CD4-positive, alpha-beta T cell treated with Interleukin-6 for 4 hours (primary cell): ENCODE measurements around the gene FBXL14.

ENCODE experiments used
- DNase-seq: peaks from one replicate; pipeline ENCODE4 v3.0.0-alpha.2; 2020; ENCODE audit warnings: mixed read lengths

Gene FBXL14

DNA sequence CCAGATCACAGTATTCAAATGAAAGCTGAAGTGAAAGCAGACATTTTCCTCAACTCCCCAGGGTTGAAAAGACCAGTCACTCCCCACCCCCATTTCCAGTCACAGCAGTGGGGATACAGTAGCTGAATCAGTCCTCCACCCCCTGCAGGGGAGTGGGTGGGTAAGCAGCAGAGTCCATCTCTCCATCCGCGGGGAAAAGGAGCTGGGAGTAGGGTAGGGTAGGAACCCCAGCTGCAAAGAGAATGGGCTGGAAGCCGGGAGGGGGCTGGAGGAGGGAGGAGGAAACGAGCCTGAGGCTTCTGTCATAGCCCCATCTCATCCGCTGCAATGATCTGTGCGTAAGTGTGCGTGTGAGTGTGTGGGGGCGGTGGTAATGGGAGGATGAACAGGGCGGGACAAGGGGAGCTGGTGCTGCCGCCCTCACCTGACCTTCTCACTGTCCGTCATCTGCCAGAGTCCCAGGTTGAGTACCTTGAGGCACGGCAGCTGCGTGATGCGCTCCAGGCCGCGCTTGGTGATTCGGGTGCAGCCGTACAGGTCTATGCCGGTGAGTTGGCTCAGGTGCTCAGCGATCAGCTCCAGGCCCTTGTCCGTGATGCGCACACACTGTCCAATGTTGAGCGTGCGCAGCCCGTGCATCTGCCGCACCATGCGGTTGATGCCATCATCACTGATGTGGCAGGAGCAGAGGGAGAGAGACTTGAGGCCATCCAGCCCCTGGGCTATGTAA is 1.8 kb downstream of the FBXL14 start:
- peak; percentile 76 for DNase-seq

- no peak for DNase-seq
These were observed 2.8 kb downstream of the FBXL14 start for GRCh38 chr12:1591543-1591942.

GRCh38 chr12:1591034-1591433 is 3.3 kb downstream of the FBXL14 start:
- DNase-seq = peak; percentile 62

DNA sequence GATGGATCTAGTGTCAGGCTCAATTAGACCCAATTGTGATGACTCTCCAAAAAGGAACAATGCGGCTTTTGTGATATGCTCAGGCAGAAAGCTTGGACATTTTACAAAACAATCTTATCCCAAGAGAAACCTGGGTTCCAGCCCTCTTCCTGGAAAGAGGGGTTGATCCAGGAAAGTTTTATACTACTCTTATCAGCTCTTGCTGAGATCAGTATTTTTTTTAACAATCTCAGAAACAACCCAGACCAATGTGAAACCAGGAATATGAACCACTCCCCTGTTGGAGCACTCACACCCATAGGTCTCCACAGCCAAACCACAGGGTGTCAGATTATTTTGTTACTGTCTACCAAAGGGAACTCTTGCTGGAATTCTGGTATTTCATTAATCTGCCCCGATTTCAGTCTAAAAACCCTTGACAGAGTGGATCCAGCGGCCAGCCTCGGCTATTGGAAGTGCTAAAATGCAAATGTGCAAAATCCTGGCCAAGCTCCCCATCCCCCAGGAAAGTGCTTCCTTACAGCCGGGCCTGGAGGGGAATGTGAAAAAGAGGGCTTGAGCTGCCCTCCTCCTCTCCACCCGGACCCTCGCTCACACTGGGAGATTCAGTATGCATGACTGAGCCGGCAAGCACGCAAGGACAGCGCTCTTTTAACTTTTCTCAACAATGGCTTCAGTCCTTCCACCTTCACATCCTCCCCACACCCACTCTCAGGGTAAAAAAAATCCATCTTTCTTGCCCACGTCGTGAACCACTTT is 4.0 kb downstream of the FBXL14 start:
- no peak for DNase-seq

DNA sequence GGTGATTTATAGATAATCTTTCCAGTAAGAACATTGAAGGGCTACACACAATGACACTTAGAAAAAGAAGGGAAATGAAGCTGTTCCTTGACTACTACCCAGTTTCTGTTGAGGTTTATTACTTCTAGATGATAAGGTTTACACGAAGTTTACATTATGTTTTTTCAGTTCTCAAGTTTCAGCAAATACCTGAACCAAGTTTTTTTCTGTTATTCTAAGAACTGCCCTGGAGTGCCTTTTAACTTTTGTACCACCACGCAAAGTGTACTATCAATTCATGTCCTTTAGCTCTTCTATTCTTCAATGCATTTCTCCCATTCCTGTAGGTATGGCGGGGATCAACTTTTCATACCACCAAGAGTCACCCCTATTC is 5.8 kb downstream of the FBXL14 start:
- no peak for DNase-seq

DNA sequence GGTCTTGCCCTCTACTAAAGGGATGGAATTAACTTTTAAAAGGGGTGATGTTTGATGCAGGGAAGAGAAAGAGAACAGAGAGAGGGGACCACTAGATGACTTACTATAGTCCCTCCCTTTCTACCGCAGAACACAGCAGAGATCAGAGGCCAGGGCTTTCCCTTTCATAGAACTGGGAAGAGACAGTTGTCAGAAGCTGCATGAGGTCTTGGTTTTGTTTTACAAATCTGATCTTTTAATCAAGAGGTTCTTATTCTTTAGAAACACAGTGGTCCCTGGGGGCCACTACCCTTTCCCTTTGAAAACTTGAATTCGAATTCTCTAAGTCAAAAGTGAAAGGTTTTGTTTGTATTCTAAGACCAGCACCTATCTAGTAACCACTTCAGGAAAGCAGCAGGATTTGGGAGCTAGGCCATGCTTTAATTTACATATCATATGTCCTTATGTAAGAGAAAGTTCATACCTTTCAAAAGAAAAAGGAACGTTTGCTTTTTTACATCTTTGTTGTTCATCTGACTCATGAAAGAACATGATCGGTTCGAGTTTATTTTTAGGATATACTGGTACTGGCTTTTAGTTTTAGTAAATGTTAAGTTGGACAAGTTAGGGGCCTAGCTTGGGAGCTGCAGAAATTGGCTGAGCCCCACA is 6.3 kb downstream of the FBXL14 start:
- DNase-seq = no peak

DNA sequence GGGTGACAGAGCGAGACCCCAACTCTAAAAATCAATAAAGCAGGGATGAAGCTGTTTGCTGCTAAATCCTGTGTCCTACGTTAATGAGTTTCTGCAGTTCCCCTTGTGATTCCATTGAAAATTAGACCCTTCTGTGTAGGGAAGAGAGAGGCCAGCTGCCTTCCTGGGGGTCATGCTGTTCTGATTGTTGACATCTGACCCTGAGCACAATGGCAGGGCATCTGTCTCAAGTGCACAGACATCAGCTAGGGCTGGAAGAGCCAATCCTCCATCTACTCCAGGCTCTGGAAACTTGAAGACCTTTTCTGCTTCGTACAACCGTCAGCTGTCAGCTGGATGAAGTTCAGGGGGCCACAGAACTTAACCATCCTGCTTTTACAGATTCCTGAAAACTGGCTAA is 10.1 kb downstream of the FBXL14 start:
- no peak for DNase-seq

DNA sequence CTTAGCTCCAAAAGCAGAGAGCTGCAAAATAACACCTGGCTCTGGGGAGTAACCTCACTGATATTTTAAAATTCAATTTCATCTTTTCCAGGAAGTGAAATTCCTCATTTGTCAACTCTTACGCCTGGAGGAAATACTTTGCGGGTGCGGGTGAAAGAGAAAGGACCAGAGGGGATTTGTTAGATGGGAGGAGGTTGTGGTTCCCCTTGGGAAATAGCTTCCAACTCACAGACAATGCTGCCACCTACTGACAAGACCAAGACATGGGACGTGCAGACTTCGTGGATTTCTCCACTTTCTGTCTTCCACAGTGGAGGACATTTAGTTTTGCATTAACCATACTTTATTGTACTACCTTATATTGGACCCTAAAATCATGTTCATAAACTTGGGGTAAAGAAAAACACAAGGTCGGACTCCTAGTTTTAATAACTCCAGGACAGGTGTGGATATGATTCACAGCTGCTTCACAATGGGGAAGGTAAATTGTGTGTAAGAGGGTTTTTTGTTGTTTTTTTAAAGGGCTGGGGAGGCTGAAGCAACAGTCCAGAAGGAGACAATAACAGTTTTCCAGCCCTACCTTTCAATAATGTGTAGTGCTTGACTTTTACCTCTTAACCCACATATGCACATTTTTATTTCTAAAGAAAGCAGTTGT is 10.8 kb downstream of the FBXL14 start:
- DNase-seq = peak; percentile 75

GRCh38 chr12:1582709-1583050 is 11.7 kb downstream of the FBXL14 start:
- no peak for DNase-seq

GRCh38 chr12:1581973-1582708 is 12.2 kb downstream of the FBXL14 start:
- DNase-seq = no peak

GRCh38 chr12:1580526-1580925 is 13.9 kb downstream of the FBXL14 start:
- no peak for DNase-seq

- DNase-seq = no peak
These were observed 14.5 kb downstream of the FBXL14 start for GRCh38 chr12:1579651-1580435.

GRCh38 chr12:1576410-1577241 is 17.8 kb downstream of the FBXL14 start:
- no peak for DNase-seq

DNA sequence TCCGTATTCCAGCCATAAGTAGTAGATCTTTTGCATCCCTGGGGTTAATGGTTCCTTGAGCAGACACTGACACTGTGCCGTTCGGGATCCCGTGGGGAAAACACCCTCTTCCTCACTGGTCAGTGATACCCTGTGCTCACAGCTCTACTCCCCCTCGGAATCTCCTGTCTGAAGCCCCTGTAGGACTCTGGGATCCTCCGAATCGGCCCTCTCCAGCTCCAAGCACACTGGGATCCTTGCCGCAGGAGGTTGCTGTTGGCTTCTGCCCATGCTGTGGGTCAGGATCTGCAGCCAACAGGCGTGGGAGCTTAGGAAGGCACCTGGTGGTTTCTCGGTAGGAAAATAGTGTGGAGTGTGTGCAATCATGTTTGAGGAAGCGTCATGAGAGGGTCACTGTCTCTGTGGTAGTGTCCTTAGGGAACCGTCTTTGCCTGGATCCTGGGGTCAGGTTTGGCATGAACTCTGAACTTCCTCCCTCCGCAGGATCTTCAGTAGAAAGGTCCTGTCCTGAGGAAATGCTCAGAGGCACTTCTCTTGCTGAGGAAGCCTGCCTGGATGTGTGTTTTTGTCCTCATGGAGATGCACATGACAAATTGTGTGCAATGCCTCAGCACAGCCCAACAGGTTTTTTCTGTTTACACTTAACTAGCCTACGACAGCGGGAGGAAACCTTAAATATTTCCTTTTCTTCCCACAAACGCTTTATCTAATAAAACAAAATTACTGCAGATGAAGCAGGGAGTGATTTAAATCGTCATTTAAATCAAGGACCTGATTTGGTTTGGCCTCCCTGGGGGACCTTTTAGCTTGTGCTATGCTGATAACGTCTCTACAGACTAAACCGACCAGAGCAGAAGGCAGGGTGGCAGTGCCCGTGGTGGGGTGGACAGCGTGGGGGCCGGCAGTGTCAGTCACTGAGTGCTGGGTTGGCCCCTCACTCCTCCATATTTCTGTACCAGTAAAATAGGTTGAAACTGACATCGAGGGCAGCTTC is 18.7 kb downstream of the FBXL14 start:
- no peak for DNase-seq

DNA sequence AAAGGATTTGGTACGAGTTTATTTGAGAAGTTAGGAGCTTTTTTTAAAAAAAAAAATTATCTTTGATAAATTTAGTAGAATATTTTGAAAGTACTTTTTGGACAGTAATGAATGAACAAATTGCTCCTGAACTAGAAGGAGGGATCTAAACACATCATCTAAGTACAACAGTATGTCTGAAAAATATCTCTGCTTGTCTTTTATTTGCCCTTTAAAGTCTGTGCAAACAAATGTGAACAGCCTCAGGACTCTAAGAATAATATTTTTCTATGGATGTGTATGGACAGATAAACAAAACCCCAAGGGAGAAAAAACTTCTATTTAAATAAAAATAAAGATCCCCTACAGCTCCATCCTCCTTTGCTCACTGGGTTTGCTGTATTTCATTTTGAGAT is 19.5 kb downstream of the FBXL14 start:
- DNase-seq = no peak

DNA sequence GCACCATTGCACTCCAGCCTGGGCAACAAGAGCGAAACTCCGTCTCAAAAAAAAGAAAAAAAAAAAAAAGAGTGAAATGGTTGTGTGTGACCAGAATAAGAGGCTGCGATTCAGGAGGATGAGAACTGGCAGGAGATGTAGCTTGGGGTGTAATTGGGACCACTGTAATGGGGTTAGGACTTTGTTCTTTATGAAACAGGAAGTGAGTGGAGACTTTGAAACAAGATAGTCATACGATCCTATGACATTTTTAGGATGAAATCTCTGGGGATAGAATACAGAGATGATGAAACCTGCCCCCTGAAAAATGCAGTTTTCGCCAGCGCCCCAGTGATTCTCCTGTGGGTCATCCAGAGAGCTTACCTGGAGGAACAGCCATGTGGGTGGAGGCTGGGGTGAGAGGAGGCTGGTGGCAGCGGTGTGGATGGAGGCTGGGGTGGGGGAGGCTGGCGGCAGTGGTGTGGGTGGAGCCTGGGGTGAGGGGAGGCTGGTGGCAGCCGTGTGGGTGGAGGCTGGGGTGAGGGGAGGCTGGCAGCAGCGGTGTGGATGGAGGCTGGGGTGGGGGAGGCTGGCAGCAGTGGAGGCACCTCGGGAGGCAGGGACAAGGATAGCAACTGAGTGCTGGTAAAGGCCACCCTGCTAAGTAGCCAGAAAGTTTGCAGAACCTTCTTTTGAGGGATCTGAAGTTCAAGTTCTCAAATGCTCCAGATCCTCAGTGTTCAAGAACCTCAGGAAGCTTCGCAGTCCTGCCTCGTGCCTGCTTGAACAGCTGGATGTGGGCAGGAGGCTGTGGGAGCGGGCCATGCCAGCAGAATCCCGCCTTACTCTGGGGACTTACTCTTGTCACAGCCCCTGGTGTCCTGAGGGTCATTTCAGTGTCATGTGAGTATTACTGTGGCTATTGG is 20.2 kb downstream of the FBXL14 start:
- DNase-seq = no peak

DNA sequence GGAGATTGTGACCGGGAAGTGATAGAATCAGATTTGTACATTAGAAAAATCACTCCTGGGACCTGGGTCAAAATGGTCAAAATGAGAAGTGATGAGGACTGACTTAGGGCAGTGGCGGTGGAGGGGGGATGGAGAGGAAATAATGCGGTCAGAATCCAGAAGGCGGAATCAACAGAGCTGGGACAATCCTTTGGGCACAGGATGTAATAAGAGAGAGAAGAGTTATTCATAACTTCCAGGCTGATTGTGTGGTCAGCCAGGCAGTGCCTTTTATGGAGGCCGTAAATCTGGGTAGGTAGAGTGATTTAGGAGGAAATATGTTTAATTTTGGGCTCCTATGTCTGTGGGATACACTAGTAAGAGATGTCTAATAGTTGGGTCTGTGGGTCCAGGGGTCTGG is 21.6 kb downstream of the FBXL14 start:
- DNase-seq = no peak

GRCh38 chr12:1567852-1568251 is 26.5 kb downstream of the FBXL14 start:
- no peak for DNase-seq
